Activated naive CD4-positive, alpha-beta T cell treated with anti-CD3 and anti-CD28 coated beads for 36 hours (primary cell): ENCODE measurements around the gene RPL12. TPM values are rescaled to one million over a fixed set of nuclear protein-coding genes. Genes with fewer than 3 reads are reported as not detected.

Source experiments
- CTCF ChIA-PET: fragments of 350-600 bp; sonication (Branson Sonifier 250); formaldehyde crosslinking; loops from one replicate; lab custom pipeline; 2021; ENCODE audit warnings: antibody characterized with exemption; lab: Charles Lee
- DNase-seq: peaks from one replicate; pipeline ENCODE4 v3.0.0-alpha.2; 2020
- H3K27ac Mint-ChIP-seq: one replicate; pipeline ENCODE4 v1.8.0; 2021; ENCODE audit warnings: mild to moderate bottlenecking, mixed read lengths
- H3K27me3 Mint-ChIP-seq: one replicate; pipeline ENCODE4 v1.8.0; 2021; ENCODE audit warnings: low read depth, mixed read lengths
- H3K36me3 Mint-ChIP-seq: one replicate; pipeline ENCODE4 v1.8.0; 2021; ENCODE audit warnings: low read depth, mixed read lengths
- H3K4me1 Mint-ChIP-seq: one replicate; pipeline ENCODE4 v1.8.0; 2021; ENCODE audit warnings: low read depth, mixed read lengths
- H3K4me3 Mint-ChIP-seq: one replicate; pipeline ENCODE4 v1.8.0; 2021; ENCODE audit warnings: mild to moderate bottlenecking, moderate library complexity, mixed read lengths
- H3K9me3 Mint-ChIP-seq: one replicate; pipeline ENCODE4 v1.8.0; 2021; ENCODE audit warnings: mixed read lengths
- intact Hi-C: fragments of 100-400 bp; cut with micrococcal nuclease; formaldehyde crosslinking; loops from one replicate; pipeline ENCODE4 v1.15.1; 2023
- total RNA-seq, 2 experiments: library from RNA; stranded (reverse); gene quantifications; one replicate each; pipeline ENCODE4 v1.2.3, GENCODE V29; 2021

Gene RPL12
- total RNA-seq, 2 experiments from 2014 or later: 3,038 to 3,119 TPM

- Mint-ChIP-seq H3K4me3 (no peak overlapping the region), H3K36me3 (no peaks in the 10 kb centered on the region), H3K4me1 (peaks cover 3% of the 10 kb centered on the region), H3K27me3 (peaks cover 38% of the 10 kb centered on the region), H3K9me3 (no peaks in the 10 kb centered on the region), H3K27ac (no peak overlapping the region)
- no peak for DNase-seq
- CTCF ChIA-PET: no interaction called here
- intact Hi-C loops: no loop called here
Measured at GRCh38 chr9:127415141-127415540, 36.1 kb downstream of the RPL12 start.

DNA sequence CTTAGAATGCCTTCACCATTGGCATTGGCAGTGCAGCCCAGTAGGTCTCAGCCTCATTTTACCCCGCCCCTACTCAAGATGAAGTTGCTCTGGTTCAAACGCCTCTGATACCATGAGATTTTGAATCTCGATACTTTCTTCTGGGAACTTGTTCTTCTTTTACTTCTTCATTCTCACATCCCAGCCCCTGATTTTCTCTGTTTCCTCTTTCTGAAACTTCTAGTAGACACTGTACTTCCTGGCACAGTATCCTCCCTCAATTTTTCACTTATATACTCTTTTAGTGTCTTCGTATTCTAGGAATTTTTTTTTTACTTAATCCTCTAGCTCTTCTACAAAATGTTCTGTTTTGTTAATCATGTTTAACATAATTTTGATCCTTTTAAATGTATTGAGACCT, 40.1 kb downstream of the RPL12 start:
- Mint-ChIP-seq H3K27ac (no peak overlapping the region), H3K36me3 (no peaks in the 10 kb centered on the region), H3K9me3 (no peaks in the 10 kb centered on the region), H3K4me3 (no peak overlapping the region), H3K27me3 (peaks cover 39% of the 10 kb centered on the region), H3K4me1 (no peaks in the 10 kb centered on the region)
- CTCF ChIA-PET: no interaction called here
- no peak for DNase-seq
- intact Hi-C loops: no loop called here

DNA sequence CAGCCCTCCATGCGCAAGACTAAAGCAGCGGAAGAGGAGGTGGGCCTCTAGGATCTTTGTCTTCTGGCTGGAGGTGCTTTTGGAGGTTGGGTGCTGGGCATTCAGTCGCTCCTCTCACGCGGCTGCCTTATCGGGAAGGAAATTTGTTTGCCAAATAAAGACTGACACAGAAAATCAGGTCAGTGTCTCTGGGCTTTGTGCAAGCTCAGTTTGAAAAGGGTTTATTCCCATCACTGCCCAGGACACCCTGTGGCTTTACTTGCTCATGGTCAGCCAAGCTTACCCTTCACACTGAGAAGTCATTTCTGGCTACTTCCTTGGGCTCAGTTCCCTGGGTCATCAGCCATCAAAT, 43.7 kb downstream of the RPL12 start:
- Mint-ChIP-seq H3K4me3 (no peak overlapping the region), H3K9me3 (no peaks in the 10 kb centered on the region), H3K4me1 (no peaks in the 10 kb centered on the region), H3K27me3 (peaks cover 28% of the 10 kb centered on the region), H3K27ac (no peak overlapping the region), H3K36me3 (no peaks in the 10 kb centered on the region)
- no peak for DNase-seq
- CTCF ChIA-PET: no interaction called here
- intact Hi-C loops: no loop called here

DNA sequence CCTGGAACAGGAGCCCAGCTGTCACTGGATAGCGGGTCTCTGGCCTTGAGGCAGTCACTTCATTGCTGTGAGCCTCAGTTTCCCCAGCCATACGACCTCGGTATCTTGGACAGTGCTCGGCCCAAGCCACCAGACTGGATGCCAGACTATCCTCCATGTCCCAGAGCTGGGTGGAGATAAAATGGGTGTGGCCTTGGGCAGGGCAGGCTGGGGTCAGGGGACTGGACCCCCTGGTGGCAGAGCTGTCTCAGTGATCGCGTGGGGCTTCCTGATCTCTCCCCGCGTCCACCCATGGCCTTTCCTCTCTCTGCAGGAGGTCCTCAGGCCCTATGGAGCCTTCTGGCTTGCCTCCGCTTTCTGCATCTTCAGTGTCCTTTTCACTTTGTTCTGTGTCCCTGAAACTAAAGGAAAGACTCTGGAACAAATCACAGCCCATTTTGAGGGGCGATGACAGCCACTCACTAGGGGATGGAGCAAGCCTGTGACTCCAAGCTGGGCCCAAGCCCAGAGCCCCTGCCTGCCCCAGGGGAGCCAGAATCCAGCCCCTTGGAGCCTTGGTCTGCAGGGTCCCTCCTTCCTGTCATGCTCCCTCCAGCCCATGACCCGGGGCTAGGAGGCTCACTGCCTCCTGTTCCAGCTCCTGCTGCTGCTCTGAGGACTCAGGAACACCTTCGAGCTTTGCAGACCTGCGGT, 44.3 kb downstream of the RPL12 start:
- no peaks in the 10 kb centered on the region for H3K36me3 Mint-ChIP-seq
- no peak overlapping the region for H3K27ac Mint-ChIP-seq
- DNase-seq: no peak
- intact Hi-C loops: no loop called here
- H3K4me3 Mint-ChIP-seq: no peak overlapping the region
- no peaks in the 10 kb centered on the region for H3K4me1 Mint-ChIP-seq
- CTCF ChIA-PET: no interaction called here
- H3K27me3 Mint-ChIP-seq: peaks cover 26% of the 10 kb centered on the region
- no peaks in the 10 kb centered on the region for H3K9me3 Mint-ChIP-seq

DNA sequence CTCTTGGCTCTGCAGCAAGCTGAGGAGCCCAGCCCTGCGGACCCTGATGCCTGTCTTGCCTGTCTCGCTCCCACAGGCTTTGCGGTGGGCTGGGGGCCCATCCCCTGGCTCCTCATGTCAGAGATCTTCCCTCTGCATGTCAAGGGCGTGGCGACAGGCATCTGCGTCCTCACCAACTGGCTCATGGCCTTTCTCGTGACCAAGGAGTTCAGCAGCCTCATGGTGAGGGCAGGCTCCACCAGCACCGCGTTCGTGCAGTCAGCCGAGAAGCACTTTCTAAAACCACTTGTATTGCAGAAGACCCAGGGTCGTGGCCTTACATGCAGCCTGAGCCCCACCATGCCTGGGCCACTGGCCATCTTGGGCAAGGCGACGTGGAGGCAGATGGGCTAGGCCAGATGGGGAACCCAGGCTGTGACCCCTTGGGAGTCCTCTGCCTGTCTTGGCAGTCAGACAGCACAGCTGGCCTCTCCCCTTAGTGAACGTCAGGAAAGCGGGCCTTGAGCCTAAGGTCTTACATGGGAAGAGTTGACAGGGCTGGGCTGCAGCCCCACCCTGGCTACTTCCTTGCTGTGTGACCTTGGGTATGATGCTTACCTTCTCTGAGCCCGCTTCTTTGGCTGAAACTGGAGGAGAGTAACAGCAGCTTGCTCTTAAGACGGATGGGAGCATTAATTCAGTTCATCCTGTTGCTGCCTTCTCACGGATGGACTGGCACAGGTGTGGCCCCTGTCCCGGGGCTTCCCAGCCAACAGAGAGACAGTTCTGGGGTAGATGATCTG, 45.7 kb downstream of the RPL12 start:
- DNase-seq: no peak
- H3K27ac Mint-ChIP-seq: no peak overlapping the region
- H3K27me3 Mint-ChIP-seq: peaks cover 27% of the 10 kb centered on the region
- CTCF ChIA-PET: no interaction called here
- H3K4me3 Mint-ChIP-seq: no peak overlapping the region
- H3K9me3 Mint-ChIP-seq: no peaks in the 10 kb centered on the region
- no peaks in the 10 kb centered on the region for H3K36me3 Mint-ChIP-seq
- no peaks in the 10 kb centered on the region for H3K4me1 Mint-ChIP-seq
- intact Hi-C loops: no loop called here

DNA sequence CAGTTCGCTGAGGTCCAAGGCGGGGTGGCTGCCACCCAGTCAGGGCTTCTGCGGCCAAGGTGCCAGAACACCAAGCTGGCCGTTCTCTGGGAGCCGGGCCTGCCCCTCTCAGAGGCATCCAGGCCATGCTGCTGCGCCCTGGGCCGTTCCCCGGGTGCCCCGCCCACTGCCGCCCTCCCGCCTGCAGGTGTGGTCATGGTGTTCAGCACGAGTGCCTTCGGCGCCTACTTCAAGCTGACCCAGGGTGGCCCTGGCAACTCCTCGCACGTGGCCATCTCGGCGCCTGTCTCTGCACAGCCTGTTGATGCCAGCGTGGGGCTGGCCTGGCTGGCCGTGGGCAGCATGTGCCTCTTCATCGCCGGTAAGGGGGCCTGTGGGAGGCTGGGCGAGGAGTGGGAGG, 46.6 kb downstream of the RPL12 start:
- intact Hi-C loops: no loop called here
- CTCF ChIA-PET: no interaction called here

DNA sequence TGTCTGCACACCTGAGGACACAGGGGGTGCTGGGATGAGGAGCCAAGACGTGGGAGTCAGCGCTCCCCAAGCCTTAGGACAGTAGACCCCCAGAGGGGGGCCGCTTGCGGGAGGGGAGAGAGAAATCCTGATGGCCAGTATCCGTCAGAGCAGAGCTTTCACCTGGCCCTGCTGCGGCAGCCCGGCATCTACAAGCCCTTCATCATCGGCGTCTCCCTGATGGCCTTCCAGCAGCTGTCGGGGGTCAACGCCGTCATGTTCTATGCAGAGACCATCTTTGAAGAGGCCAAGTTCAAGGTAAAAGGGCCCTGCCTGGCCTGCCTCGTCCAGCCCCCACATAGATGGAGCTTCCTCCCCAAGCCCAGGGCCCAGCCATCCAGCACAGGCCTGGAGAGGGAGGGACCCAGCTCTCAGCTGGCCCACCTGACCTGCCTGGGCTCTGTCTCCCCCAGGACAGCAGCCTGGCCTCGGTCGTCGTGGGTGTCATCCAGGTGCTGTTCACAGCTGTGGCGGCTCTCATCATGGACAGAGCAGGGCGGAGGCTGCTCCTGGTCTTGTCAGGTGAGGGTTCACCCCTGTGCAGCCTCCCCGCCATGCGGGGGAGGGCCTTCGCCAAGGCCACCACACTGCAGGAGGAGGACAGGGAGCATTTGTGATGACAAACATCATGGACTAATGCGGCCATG, 47.6 kb downstream of the RPL12 start:
- H3K27me3 Mint-ChIP-seq: peaks cover 44% of the 10 kb centered on the region
- H3K36me3 Mint-ChIP-seq: no peaks in the 10 kb centered on the region
- no peaks in the 10 kb centered on the region for H3K4me1 Mint-ChIP-seq
- no peak overlapping the region for H3K4me3 Mint-ChIP-seq
- no peak overlapping the region for H3K27ac Mint-ChIP-seq
- DNase-seq: no peak
- intact Hi-C loops: no loop called here
- H3K9me3 Mint-ChIP-seq: no peaks in the 10 kb centered on the region
- CTCF ChIA-PET: interaction anchor here (0.6 kb wide), 1 partner anchor 11 kb away, joined by 3 read pairs; no protein-coding TSS in a partner anchor

More for the DNA sequence above, 46.6 kb downstream of the RPL12 start:
- Mint-ChIP-seq H3K36me3 (no peaks in the 10 kb centered on the region), H3K27me3 (peaks cover 36% of the 10 kb centered on the region), H3K27ac (no peak overlapping the region), H3K4me1 (no peaks in the 10 kb centered on the region), H3K4me3 (no peak overlapping the region), H3K9me3 (no peaks in the 10 kb centered on the region)
- DNase-seq: no peak

GRCh38 chr9:127402401-127403090, 48.7 kb downstream of the RPL12 start:
- no peaks in the 10 kb centered on the region for H3K9me3 Mint-ChIP-seq
- peaks cover 47% of the 10 kb centered on the region for H3K27me3 Mint-ChIP-seq
- H3K4me1 Mint-ChIP-seq: peaks cover 4% of the 10 kb centered on the region
- no peak overlapping the region for H3K27ac Mint-ChIP-seq
- intact Hi-C loops: no loop called here
- no peak for DNase-seq
- no peaks in the 10 kb centered on the region for H3K36me3 Mint-ChIP-seq
- H3K4me3 Mint-ChIP-seq: no peak overlapping the region
- CTCF ChIA-PET: interaction anchor here (0.6 kb wide), 1 partner anchor 9 kb away, joined by 3 read pairs; no protein-coding TSS in a partner anchor

DNA sequence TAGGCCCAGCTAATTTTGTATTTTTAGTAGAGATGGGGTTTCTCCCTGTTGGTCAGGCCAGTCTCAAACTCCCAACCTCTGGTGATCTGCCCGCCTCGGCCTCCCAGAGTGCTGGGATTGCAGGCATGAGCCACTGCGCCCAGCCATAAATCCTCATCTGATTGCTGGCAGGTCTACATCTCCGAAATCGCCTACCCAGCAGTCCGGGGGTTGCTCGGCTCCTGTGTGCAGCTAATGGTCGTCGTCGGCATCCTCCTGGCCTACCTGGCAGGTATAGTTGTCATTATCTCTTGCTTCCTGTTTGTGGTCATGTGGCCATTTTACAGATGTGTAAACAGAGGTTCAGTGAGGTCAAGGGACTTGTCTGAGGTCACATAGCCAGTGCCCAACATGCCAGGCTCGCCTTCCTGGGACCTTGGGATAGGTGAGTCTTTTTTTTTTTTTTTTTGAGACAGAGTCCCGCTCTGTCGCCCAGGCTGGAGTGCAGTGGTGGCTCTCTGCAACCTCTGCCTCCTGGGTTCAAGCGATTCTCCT, 51.4 kb downstream of the RPL12 start:
- CTCF ChIA-PET: interaction anchor here (0.6 kb wide), 1 partner anchor 40 kb away, joined by 5 read pairs; no protein-coding TSS in a partner anchor
- no peak for DNase-seq
- Mint-ChIP-seq H3K27ac (no peak overlapping the region), H3K9me3 (no peaks in the 10 kb centered on the region), H3K4me1 (peaks cover 9% of the 10 kb centered on the region), H3K4me3 (no peak overlapping the region), H3K27me3 (peaks cover 53% of the 10 kb centered on the region), H3K36me3 (no peaks in the 10 kb centered on the region)
- intact Hi-C loops: loop anchor here (5.0 kb wide), 1 partner anchor 38 kb away; no protein-coding TSS in a partner anchor

DNA sequence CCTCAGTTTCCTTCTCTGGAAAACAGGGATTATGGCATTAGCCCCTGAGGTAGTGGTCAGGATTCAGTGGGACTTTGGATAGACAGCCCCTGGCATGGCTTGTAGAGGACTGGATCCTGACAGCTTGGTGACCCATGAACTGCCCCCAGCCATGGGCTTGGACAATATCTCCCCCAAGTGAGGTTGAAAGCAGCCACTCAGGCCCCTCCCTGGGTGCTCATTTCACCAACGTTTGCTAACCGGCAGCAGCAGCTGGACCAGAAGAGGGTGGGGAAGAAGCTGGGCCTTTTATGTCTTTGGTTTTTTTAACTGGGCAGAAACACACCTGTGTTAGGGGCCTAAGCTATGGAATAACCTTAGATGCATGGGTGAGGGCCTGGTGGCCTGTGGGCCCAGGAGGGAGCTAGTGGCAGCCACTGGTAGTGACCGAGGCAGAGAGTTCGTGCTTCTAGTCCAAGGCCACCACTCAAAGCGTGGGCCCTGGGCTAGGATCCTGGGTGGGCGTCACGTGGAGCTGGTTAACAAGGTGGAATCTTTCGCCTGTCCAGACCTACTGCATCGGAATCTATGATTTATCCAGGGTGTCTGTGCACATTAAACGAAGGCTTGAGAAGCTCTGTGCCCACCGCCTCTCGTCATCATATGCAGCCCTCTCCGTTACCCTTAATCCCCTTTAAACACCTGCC, 52.3 kb downstream of the RPL12 start:
- H3K36me3 Mint-ChIP-seq: no peaks in the 10 kb centered on the region

DNA sequence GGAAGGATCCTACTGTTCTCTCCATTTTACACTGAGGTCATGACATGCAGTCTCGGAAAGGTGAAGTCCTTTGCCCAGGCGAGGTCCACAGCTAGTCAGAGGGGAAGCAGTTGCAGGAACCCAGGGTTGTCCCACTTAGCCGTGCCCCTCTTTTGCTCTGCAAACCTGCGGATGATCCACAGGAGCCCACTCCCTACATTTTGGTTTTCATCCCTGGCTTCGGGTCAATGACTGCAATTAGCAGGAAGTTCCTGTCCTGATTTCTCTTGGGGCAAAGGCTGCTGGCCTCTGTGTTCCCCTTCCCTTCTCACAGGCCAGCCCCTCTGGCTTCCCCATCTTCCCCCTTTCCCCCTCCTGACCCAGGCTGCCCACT, 52.9 kb downstream of the RPL12 start:
- Mint-ChIP-seq H3K9me3 (no peaks in the 10 kb centered on the region), H3K27me3 (peaks cover 64% of the 10 kb centered on the region), H3K4me1 (peaks cover 9% of the 10 kb centered on the region), H3K4me3 (peak overlapping the region; percentile 61), H3K27ac (no peak overlapping the region), H3K36me3 (no peaks in the 10 kb centered on the region)
- DNase-seq: no peak
- intact Hi-C loops: loop anchor here (5.0 kb wide), 1 partner anchor 36 kb away; no protein-coding TSS in a partner anchor
- CTCF ChIA-PET: no interaction called here

More for the DNA sequence above, 52.3 kb downstream of the RPL12 start:
- Mint-ChIP-seq H3K27me3 (peaks cover 60% of the 10 kb centered on the region), H3K9me3 (no peaks in the 10 kb centered on the region), H3K27ac (no peak overlapping the region), H3K4me1 (peaks cover 9% of the 10 kb centered on the region), H3K4me3 (no peak overlapping the region)
- intact Hi-C loops: loop anchor here (5.0 kb wide), 1 partner anchor 37 kb away; no protein-coding TSS in a partner anchor
- CTCF ChIA-PET: interaction anchor here (0.6 kb wide), 2 partner anchors 30 to 128 kb away, joined by 3 read pairs; no protein-coding TSS in a partner anchor
- no peak for DNase-seq
